Neural progenitor cell (in vitro differentiated cells): Measurements from ENCODE around the gene DELE1.

Source experiments
- EZH2 ChIP-seq: fragments of 200-600 bp; sonication (generic); IDR thresholded peaks from 2 replicates; pipeline ENCODE4 v1.6.1; 2017; ENCODE audit warnings: antibody characterized with exemption, mild to moderate bottlenecking, moderate library complexity
- TF ChIP-seq, protein P1 (sequence below): fragments of 200-600 bp; sonication (generic); IDR thresholded peaks from 2 replicates; pipeline ENCODE4 v1.5.1; 2017; ENCODE audit warnings: antibody characterized with exemption, mild to moderate bottlenecking

DNA sequence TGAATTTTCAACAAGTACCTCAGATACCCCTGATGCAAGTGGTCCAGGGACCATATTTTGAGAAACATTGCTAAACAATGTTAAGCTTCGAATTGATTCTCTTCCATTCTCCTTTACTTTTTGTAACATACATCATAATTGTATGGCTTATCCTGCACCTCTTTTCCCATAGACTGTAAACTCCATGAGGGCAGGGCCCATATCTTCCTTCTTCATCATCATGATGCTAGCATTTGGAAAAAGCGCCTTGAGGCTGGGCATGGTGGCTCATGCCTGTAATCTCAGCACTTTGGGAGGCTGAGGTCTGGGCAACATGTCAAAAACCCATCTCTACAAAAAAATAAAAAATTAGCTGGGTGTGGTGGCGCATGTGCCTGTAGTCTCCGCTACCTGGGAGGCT, 14.5 kb upstream of the DELE1 start:
- TF ChIP-seq, protein P1, sequence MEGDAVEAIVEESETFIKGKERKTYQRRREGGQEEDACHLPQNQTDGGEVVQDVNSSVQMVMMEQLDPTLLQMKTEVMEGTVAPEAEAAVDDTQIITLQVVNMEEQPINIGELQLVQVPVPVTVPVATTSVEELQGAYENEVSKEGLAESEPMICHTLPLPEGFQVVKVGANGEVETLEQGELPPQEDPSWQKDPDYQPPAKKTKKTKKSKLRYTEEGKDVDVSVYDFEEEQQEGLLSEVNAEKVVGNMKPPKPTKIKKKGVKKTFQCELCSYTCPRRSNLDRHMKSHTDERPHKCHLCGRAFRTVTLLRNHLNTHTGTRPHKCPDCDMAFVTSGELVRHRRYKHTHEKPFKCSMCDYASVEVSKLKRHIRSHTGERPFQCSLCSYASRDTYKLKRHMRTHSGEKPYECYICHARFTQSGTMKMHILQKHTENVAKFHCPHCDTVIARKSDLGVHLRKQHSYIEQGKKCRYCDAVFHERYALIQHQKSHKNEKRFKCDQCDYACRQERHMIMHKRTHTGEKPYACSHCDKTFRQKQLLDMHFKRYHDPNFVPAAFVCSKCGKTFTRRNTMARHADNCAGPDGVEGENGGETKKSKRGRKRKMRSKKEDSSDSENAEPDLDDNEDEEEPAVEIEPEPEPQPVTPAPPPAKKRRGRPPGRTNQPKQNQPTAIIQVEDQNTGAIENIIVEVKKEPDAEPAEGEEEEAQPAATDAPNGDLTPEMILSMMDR = no peak
- no peak for TF ChIP-seq EZH2
